SKM-1 treated with dmso at 0.1 percent for 144 hours (cell line): ENCODE results near the gene CCNL2.
"Not testable (repeated sequence)": the region's sequence is repeated elsewhere in the genome, so short reads cannot be mapped to it uniquely, and the experiment has no call there.

Experiments
- DNase-seq: peaks from one replicate; lab custom pipeline; 2025; ENCODE audit not compliant: unreplicated experiment; lab: John Stamatoyannopoulos, UW

The CCNL2 gene

GRCh38 chr1:1374589-1374928 lies 24.6 kb downstream of the CCNL2 start:
- DNase-seq, result no peak

- no peak for DNase-seq
Measured at GRCh38 chr1:1373815-1374588, 25.1 kb downstream of the CCNL2 start.

GRCh38 chr1:1373051-1373814 lies 25.9 kb downstream of the CCNL2 start:
- DNase-seq, result no peak

- DNase-seq, result peak; percentile 36
Measured at GRCh38 chr1:1371746-1372711, 27.1 kb downstream of the CCNL2 start.

- peak; percentile 70 for DNase-seq
Measured at GRCh38 chr1:1371364-1371745, 27.8 kb downstream of the CCNL2 start.

- DNase-seq, result no peak
Measured at GRCh38 chr1:1370771-1371300, 28.3 kb downstream of the CCNL2 start.

- not testable (repeated sequence) for DNase-seq
Measured at GRCh38 chr1:1370094-1370493, 29.0 kb downstream of the CCNL2 start.

- no peak for DNase-seq
Measured at GRCh38 chr1:1367315-1367714, 31.8 kb downstream of the CCNL2 start.

GRCh38 chr1:1366699-1367066 lies 32.5 kb downstream of the CCNL2 start:
- DNase-seq, result no peak

GRCh38 chr1:1365875-1366698 lies 33.0 kb downstream of the CCNL2 start:
- DNase-seq, result no peak

GRCh38 chr1:1364266-1364665 lies 34.9 kb downstream of the CCNL2 start:
- DNase-seq, result no peak

- no peak for DNase-seq
Measured at GRCh38 chr1:1361982-1362423, 37.1 kb downstream of the CCNL2 start.

GRCh38 chr1:1361233-1361981 lies 37.7 kb downstream of the CCNL2 start:
- no peak for DNase-seq

GRCh38 chr1:1360506-1361169 lies 38.5 kb downstream of the CCNL2 start:
- DNase-seq, result no peak

- DNase-seq, result no peak
Measured at GRCh38 chr1:1359664-1360468, 39.3 kb downstream of the CCNL2 start.

GRCh38 chr1:1359308-1359663 lies 39.8 kb downstream of the CCNL2 start:
- DNase-seq, result no peak

GRCh38 chr1:1358433-1359271 lies 40.5 kb downstream of the CCNL2 start, which contains the start of gene MXRA8:
Gene MXRA8 (minus strand): TSS chr1:1358555. CDS start chr1:1358504, 51 bp downstream.
- DNase-seq, result no peak
